Lower leg skin (tissue), 4 donors: ENCODE measurements around the gene MTHFSD. TPM values are rescaled to one million over a fixed set of nuclear protein-coding genes. Genes with fewer than 3 reads are reported as not detected.

ENCODE experiments used
- DNase-seq, 2 donors: peaks; one replicate each; pipeline ENCODE4 v3.0.0-alpha.2; 2019; ENCODE audit warnings: low spot score in 2 of 2
- H3K4me3 ChIP-seq: fragments of 200-600 bp; sonication (generic); 2 replicates; pipeline ENCODE4 v1.5.1; 2017; ENCODE audit warnings: mild to moderate bottlenecking, low read depth; ENCODE audit not compliant: poor library complexity, severe bottlenecking
- CTCF ChIP-seq, 3 donors: fragments of 450-650 bp; IDR thresholded peaks; one replicate each; pipeline ENCODE4 v1.5.1; 2016; ENCODE audit warnings: antibody characterized with exemption in 3 of 3, mild to moderate bottlenecking in 3 of 3, moderate library complexity in 2 of 3
- POLR2A ChIP-seq, 2 donors: fragments of 450-650 bp; IDR thresholded peaks; one replicate each; pipeline ENCODE4 v1.6.1; 2016 to 2017; ENCODE audit warnings: antibody characterized with exemption in 2 of 2, mild to moderate bottlenecking in 1 of 2, moderate library complexity in 1 of 2
- WGBS, 2 donors: methylation state at CpG; one replicate each; pipeline ENCODE4 v1.1.5; 2018; 5-methylcytosine and 5-hydroxymethylcytosine counted together
- intact Hi-C: fragments of 100-400 bp; cut with DNase I; formaldehyde crosslinking; loops from one replicate; pipeline ENCODE4 v1.15.0; 2023; ENCODE audit warnings: low total_unique reads
- total RNA-seq, 4 donors: library from RNA; depleted of rRNA; stranded (reverse); fragments of >200 nt; gene quantifications; one replicate each; pipeline ENCODE4 v1.1.0, GENCODE V29; 2016

The MTHFSD gene
- total RNA-seq, 4 donors from 2014 or later: 14.5 to 34.8 (median 25.5) TPM

DNA sequence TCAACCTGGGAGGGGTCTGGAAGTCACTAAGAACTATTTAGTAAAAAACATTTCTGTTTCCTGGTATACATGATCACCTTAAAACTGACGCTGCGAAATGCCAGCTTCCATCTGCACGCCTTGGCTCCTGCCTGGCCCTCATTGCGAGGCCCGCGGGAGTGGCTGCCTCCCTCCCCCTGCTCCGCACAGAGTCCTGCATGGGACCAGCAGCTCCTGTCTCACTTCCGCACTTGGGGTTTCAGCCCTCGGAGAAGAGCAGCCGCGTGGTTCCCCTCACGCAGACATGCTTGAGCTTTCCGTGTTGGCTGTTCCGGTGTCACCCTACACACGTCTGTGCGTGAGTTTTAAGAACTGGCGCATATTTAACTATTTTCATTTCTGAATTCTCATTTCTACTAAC is 18.4 kb downstream of the MTHFSD start:
- DNase-seq: no peak
- TF ChIP-seq CTCF (IDR thresholded peaks at IDR 0.05) (no peak), POLR2A (IDR thresholded peaks at IDR 0.05) (no peak)
- intact Hi-C loops: no loop called here
- WGBS, 2 donors: 96% methylated on average over 17 of the region's 17 CpGs
- H3K4me3 ChIP-seq: no peak overlapping the region

DNA sequence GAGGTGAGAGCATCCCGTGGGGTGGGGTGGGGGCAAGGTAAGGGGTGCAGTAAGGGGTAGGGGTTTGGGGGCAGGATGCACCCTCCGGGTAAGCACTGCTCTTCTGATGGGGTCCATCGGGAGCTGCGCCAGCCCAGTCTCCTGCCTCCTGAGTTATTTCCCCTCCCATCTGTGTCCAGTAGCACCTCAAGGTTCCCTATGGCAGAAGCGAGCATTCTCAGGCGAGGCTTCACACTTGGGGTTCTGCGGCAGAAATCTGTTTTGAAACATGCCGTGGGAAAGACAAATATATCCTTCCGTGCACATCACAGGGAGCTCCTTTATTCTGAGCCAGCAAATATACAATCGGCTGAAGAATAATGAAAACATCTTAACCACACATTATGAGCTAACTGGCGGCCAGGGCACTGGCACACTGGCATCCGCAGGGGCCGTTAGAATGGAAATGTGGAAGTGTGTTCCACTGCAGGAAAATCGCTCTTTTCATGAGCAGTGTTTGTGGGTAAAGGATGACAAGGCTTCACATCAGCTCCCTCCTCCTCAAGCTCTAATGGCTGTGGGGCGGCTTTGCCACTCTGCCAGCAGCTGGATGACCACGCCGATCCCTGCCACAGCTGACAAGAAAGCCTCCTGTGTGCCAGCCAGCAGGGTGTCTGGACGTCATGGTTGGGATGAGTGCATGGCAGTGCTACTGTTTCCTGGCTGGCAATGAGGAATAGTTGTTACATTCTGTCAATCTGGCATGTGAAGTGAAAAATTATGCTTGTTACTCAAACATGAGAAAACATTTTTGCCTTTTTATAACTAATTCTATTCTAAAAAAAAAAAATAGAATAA is 20.0 kb downstream of the MTHFSD start:
- no peak overlapping the region for H3K4me3 ChIP-seq
- no peak for TF ChIP-seq CTCF (IDR thresholded peaks at IDR 0.05)
- no peak for TF ChIP-seq POLR2A (IDR thresholded peaks at IDR 0.05)
- DNase-seq: no peak
- WGBS, 2 donors: 82 to 85% methylated on average over 16 to 18 of the region's 18 CpGs
- intact Hi-C loops: no loop called here

- intact Hi-C loops: no loop called here
- DNase-seq: no peak
- no peak for TF ChIP-seq POLR2A (IDR thresholded peaks at IDR 0.05)
- TF ChIP-seq CTCF (IDR thresholded peaks at IDR 0.05): no peak
- H3K4me3 ChIP-seq: no peak overlapping the region
- WGBS, 2 donors: 85 to 88% methylated on average over 8 of the region's 8 CpGs
Measured at GRCh38 chr16:86533767-86534351, 21.2 kb downstream of the MTHFSD start.

DNA sequence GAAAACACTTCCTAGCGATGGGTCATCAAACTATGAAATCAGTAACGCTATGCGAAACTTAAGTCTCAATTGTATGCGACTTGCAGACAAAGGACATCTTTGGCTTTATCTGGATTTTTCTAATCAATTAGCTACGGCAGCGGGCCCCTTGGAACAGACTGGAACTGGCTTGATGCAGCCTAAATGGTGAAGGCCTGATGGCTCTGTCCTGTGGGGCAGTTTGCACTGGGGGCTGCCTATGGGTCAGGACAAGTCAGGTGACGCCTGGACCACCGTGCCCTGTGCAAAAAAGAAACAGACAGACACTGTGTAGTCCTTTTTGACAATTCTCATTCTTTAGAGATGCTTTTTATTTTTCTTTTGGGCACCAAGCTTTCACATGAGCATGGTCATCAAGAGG is 22.0 kb downstream of the MTHFSD start:
- no peak overlapping the region for H3K4me3 ChIP-seq
- 97 to 98% methylated on average over 8 of the region's 8 CpGs for WGBS, 2 donors
- no peak for DNase-seq
- TF ChIP-seq CTCF (IDR thresholded peaks at IDR 0.05) (no peak), POLR2A (IDR thresholded peaks at IDR 0.05) (no peak)
- intact Hi-C loops: no loop called here

DNA sequence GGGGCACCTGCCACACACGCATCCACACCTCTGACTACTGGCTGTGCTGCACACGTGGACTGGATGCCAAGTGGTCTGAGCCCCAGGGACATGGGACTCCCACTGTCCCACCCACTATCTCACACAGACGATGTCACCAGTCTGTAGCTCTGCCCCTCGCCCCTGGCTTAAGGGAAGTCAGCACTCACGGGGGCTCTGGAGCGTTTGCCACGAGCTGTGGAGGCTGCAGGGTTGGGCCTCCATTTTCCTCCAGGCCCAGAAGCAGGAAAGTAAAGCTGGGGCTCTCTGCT is 22.6 kb downstream of the MTHFSD start:
- no peak overlapping the region for H3K4me3 ChIP-seq
- intact Hi-C loops: no loop called here
- WGBS, 2 donors: 86 to 95% methylated on average over 7 of the region's 7 CpGs
- TF ChIP-seq POLR2A (IDR thresholded peaks at IDR 0.05): no peak
- no peak for DNase-seq

DNA sequence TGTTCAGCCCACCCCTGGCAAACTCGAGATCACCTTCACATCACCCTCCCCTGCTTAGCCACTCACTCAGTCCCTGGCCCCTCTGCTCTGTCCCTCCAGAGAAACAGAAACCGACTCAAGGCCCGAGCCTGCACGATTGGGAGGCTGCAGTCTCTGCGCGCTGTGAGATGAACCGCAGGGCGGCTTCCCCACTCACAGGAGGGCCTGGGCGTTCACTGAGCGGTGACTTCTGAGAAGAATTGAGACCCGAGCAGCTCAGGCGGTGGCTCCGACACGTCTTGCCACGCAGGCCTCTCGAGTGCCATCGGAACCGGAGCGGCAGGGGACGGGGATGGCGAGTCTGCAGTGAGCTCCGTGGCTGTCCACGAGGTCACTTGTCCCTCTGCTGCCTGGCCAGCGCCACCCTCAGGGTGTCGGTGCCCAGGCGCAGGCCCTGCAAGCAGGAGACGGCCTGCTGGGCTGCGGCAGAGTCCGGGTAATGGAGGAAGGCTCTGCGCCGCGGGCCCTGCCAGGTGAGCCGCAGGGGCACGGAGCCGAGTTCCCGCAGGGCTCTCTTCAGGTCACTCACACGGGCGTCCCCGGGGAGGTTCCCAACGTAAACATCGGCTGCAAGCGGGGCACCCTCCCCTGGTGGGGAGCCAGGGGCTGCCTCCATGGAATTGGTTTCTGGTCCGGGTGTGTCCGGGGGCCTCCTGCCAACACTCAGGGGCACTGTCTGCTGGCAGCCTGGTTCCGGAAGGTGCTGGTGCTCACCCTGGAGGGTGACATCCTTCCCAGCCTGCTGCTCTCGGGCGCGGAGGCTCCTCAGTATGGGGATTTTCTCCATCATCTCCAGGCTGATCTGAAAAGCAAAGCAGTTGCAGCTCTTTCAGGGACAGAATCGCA is 23.2 kb downstream of the MTHFSD start:
- TF ChIP-seq CTCF (IDR thresholded peaks at IDR 0.05) (no peak), POLR2A (IDR thresholded peaks at IDR 0.05) (no peak)
- no peak for DNase-seq
- WGBS, 2 donors: 88 to 94% methylated on average over 19 to 46 of the region's 49 CpGs
- intact Hi-C loops: no loop called here
- no peak overlapping the region for H3K4me3 ChIP-seq
